GM18508 (cell line): ENCODE results near the gene RAP1GAP.
"Not testable (repeated sequence)": the region's sequence is repeated elsewhere in the genome, so short reads cannot be mapped to it uniquely, and the experiment has no call there.

Experiments
- ATAC-seq: cut with Tn5 transposase; IDR thresholded peaks from one replicate; pipeline ENCODE4 v1.9.1; 2021; ENCODE audit warnings: moderate number of reproducible peaks; ENCODE audit not compliant: insufficient read depth, unreplicated experiment

The RAP1GAP gene

DNA sequence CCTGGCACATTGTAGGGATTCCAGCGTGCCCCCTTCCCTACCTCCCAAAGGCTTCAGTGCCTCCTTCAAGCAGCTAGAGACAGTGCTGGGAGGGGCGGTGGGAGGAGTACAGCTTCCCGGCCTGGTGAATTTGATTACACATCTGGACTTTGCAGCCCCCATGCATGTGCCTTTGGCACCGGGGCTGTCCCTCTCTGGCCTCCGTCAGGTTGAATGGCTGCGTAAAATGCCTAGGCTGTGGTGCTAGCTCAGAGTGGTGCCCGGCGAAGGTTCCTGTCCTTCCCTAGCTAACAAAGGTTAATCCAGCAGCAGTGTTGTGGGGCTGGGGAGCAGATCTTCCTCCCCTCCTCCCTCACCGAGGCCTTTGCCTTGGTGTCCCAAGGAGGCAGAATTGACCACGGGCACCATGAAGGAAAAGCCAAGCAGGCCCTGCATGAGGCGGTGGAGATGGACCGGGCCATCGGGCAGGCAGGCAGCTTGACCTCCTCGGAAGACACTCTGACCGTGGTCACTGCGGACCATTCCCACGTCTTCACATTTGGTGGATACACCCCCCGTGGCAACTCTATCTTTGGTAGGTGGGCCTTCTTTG is 93.7 kb downstream of the RAP1GAP start:
- no peak for ATAC-seq

DNA sequence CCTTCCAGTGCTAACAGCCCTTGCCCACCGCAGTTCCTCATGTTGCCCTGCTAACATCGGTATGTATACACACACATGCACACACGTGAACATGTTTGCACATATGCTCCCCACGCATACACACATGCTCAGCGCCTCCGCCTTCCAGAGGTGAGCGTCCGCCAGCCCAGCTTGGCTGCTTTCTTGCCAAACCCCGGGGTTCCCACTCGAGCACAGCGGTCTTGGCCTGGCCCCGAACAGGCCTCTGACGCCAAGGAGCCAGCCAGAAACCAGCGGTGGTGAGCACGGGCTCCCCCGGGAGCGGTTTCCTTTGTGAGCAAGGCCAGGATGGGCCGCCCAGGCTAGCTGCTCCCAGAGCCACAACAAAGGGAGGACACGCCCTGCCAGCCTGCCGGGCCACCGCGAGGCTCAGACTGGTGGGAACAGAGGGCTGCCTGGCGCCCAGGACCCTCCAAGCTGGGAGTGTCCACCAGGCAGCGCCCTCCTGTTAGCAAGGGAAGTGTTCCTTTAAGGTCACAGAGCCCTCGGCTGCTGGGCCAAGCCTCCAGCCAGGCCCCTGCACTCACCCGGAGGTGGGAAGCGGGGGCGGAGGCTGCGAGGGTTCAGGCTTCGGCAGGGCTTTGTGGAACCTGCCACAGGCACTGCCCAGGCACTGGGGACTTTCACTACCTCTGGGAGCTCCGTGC is 94.5 kb downstream of the RAP1GAP start:
- ATAC-seq: no peak

GRCh38 chr1:21573971-21574465 is 95.1 kb downstream of the RAP1GAP start:
- ATAC-seq: no peak

GRCh38 chr1:21573475-21573874 is 95.7 kb downstream of the RAP1GAP start:
- ATAC-seq: no peak

GRCh38 chr1:21572735-21573277 is 96.4 kb downstream of the RAP1GAP start:
- ATAC-seq: no peak

- no peak for ATAC-seq
These were observed 96.9 kb downstream of the RAP1GAP start for GRCh38 chr1:21572221-21572620.

DNA sequence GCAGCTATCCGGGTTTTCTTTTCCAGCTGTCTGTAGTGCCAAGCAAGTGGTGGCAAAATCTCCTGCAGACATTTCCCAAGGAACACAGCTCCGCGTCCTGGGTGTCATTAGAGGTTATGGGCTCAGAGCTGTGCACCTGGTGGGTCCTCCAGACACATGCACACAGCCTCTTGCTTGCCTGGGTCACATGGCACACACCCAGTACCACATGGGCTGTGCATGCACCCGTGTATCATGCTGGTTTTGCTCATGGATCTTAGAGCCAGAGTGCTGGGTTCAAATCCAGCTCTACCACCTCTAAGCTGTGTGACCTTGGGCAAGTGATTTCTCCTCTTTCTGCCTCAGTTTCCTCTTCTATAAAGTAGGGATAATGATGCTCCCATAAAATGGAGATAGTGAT is 98.3 kb downstream of the RAP1GAP start:
- ATAC-seq: no peak

- ATAC-seq: no peak
These were observed 98.7 kb downstream of the RAP1GAP start for GRCh38 chr1:21570528-21570875.

GRCh38 chr1:21569820-21570527 is 99.2 kb downstream of the RAP1GAP start:
- ATAC-seq: no peak

DNA sequence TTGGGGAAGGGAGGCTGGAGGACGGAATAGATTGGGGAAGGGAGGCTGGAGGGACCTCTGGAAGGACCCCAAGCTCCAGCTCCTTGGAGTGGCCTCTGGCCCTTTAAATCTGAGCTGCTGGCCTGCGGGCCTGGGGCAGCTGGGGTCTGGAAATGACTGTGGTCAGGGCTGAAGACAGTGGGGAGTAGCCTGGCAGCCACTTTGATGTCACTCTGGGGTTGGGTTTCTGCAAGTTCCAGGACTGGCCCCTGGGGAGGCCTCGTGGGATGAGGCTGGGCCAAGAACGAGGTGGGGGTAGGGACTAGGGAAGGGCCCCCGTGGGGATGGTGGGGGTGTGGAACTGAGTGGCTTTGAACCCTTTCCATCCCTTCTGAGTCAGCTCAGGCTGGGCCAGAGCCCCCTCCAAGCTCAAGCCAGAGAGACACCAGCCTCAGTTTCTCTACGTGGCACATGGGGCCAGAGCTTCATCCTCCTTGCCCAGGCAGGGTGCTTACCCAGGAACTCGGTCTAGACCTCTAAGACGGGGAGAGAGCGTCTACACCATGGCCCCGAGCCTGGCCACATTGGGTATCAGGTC is 100.3 kb downstream of the RAP1GAP start:
- no peak for ATAC-seq

- no peak for ATAC-seq
These were observed 101.0 kb downstream of the RAP1GAP start for GRCh38 chr1:21568006-21568746.

GRCh38 chr1:21567241-21568005 is 101.7 kb downstream of the RAP1GAP start:
- no peak for ATAC-seq

- ATAC-seq: not testable (repeated sequence)
These were observed 102.8 kb downstream of the RAP1GAP start for GRCh38 chr1:21566361-21566760.

DNA sequence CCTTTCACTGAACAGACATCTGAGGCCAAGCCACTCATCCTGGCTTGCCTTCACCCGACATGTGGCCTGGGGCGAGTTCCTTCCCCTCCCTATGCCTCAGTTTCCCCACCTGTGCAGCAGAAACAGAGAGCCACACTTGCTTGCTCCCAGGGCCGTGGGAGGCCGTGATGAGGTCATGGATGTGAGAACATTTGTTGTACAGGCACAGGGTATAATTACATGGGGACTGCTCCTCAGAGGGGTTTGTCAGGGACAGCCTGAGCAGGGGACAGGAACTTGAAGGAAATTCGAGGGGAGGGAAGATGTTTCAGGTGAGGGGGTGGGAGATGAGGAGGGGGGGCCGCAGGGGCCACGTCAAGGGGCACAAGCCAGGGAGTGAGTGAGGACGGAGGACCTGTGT is 103.9 kb downstream of the RAP1GAP start:
- ATAC-seq: no peak

- no peak for ATAC-seq
These were observed 104.5 kb downstream of the RAP1GAP start for GRCh38 chr1:21564521-21565095.

GRCh38 chr1:21563971-21564370 is 105.2 kb downstream of the RAP1GAP start:
- no peak for ATAC-seq

DNA sequence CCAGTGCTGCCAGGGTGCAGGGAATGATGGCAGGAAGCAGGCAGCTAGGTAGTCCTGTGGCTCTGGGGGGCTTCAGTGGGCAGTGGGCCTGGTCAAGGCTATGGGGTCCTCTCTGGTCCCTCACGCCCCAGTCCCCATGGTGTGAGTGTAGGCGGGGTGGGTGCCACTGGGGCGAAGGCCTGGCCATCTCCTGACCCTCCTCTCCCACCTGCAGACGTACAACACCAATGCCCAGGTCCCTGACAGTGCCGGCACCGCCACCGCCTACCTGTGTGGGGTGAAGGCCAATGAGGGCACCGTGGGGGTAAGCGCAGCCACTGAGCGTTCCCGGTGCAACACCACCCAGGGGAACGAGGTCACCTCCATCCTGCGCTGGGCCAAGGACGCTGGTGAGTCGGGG is 106.3 kb downstream of the RAP1GAP start:
- ATAC-seq: no peak

DNA sequence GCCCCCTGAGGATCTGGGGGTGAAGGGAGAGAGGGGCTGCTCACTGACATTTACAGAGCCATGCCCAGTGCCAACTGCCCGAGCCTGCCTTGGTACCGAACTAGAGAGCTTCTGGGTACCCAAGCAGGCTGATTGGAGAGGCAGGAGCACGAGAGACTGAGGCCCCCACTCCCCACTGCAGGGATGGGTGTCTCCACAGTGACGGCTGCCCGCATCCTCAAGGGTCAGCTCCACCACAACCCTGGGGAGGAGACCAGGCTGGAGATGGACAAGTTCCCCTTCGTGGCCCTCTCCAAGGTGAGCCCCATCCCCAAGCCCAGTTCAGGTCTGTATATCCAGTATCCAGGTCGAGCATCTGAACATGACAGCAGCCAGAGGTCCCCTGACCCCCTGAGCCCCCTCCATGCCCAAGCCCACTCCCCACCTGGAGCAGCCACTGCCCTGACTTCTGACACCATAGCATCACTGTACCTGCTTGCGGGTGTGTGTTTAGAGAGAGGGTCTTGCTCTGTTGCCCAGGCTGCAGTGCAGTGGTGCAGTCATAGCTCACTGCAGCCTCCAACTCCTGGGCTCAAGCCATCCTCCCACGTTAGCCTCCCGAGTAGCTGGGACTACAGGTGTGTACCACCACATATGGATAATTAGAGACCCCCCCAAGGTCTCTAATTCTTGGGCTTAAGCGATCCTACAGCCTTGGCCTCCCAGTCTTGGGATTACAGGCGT is 108.1 kb downstream of the RAP1GAP start:
- ATAC-seq: no peak
